Loucy (cell line): ENCODE data around the gene TRUB1.

Experiments used
- EZH2phosphoT487 ChIP-seq: fragments of 200-600 bp; IDR thresholded peaks from 2 replicates; pipeline ENCODE4 v1.6.1; 2018; ENCODE audit warnings: antibody characterized with exemption, mild to moderate bottlenecking, moderate library complexity, borderline replicate concordance
- TF ChIP-seq, protein P1 (sequence below): fragments of 200-600 bp; sonication (generic); conservative IDR thresholded peaks from 2 replicates; pipeline ENCODE4 v1.5.1; 2014; ENCODE audit warnings: mild to moderate bottlenecking, antibody characterized with exemption, low read length

DNA sequence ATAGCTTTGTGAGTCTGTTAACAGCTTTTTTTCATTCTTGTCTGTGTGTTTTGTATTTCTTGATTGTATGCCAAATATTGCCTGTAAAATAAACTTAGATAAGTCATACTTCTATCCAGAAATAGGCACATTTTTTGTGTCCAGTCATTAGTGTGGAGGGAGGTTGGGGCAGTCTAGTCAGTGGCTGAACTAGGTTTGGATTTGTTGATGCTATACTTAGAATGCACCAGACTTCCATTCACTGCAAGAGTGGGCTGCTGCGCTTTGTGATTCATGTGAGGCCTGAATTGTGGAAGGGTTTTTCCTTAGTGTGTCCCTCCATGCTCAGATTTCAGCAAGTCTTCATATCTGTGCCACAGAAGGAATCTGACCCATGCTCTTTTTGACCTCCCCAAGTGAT lies 50.0 kb downstream of the TRUB1 start:
- TF ChIP-seq, protein P1, sequence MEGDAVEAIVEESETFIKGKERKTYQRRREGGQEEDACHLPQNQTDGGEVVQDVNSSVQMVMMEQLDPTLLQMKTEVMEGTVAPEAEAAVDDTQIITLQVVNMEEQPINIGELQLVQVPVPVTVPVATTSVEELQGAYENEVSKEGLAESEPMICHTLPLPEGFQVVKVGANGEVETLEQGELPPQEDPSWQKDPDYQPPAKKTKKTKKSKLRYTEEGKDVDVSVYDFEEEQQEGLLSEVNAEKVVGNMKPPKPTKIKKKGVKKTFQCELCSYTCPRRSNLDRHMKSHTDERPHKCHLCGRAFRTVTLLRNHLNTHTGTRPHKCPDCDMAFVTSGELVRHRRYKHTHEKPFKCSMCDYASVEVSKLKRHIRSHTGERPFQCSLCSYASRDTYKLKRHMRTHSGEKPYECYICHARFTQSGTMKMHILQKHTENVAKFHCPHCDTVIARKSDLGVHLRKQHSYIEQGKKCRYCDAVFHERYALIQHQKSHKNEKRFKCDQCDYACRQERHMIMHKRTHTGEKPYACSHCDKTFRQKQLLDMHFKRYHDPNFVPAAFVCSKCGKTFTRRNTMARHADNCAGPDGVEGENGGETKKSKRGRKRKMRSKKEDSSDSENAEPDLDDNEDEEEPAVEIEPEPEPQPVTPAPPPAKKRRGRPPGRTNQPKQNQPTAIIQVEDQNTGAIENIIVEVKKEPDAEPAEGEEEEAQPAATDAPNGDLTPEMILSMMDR, result no peak
- TF ChIP-seq EZH2phosphoT487, result no peak
